GM19468 (cell line): ENCODE measurements around the gene P4HA3.

Experiments used
- ATAC-seq: cut with Tn5 transposase; IDR thresholded peaks from one replicate; pipeline ENCODE4 v1.9.1; 2021; ENCODE audit warnings: mild to moderate bottlenecking, moderate library complexity, moderate number of reproducible peaks; ENCODE audit not compliant: unreplicated experiment; ENCODE audit errors: extremely low read depth

The P4HA3 gene

DNA sequence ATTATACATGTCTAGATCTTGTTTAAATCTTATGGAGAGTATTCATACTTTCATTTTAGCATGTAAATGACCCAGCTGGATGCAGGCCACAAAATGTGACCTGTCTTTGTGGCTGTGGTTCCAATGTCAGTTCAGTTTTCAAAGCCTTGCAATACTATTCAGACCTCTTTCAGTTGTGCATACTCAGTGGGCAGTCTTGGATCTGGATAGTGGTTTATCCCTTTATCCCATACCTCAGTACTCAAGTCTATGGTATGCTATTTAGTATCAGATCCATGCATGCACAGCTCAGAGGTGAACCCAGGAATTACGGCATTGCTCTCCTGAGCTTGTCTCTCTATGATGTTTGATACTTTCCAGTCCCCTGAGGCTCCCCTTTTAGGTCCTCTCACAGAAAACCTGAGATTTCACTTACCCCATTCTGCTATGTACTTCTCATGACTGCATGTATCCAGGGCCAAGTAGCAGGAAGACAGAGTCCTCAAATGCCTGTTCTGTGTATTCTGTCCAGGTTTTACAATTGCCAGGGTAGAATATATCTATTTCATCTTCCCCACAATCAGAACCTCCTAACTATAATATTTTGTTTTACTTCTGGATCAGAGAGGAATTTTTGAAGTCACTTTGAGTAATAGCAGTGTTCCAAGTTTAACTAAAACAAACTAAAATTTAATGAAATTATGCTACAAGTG lies 6.9 kb upstream of the P4HA3 start:
- ATAC-seq = no peak

DNA sequence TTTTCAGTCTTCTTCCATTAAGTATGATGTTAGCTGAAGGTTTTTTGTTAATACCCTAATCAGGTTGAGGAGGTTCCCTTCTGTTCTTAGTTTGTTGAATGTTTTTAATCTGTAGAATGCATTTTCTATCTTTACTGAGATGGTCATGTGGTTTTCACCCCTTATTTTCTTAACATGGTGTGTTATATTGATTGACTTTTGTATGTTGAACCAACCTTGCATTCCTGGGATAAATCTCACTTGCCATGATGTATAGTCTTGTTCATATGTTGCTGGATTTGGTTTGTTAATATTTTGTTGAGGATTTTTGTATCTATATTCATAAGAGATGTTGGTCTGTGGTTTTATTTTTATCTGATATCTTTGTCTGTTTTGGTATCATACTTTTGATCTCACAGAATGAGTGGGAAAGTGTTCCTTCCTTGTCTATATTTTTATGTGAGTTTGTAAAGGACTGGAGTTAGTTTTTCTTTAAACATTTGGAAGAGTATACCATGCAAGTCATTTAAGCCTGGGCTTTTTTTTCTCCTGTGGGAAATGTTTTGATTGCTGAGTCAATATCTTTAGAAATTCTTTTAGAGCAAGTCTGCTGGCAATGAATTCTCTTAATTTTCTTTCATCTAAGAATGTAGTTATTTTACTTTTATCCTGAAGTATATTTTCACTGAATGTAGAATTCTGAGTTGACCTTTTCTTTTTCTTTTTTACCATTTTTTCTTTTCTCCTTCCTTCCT lies 5.5 kb upstream of the P4HA3 start:
- no peak for ATAC-seq

DNA sequence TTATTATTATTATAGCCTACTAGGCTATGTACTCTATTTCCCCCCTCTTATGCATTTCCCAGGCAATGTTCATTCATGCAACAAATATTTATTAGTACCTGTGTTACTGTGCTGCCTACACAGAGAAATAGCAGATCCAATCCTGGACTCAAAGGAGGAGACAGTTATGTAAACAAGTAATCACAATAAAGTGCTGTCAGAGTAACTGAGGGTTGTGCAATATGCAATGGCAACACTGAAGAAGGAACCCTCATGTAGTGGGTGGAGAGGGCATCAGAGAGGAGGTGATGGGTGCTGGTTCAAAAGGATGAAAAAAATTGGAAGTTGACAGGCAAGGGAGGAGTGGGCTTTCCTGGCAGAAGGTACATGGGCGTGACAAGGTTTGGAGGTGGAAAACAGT lies 886 bp upstream of the P4HA3 start:
- no peak for ATAC-seq

- ATAC-seq = no peak
Measured at GRCh38 chr11:74310857-74311256, 583 bp downstream of the P4HA3 start.

GRCh38 chr11:74307434-74307833 lies 4.0 kb downstream of the P4HA3 start:
- ATAC-seq = no peak

DNA sequence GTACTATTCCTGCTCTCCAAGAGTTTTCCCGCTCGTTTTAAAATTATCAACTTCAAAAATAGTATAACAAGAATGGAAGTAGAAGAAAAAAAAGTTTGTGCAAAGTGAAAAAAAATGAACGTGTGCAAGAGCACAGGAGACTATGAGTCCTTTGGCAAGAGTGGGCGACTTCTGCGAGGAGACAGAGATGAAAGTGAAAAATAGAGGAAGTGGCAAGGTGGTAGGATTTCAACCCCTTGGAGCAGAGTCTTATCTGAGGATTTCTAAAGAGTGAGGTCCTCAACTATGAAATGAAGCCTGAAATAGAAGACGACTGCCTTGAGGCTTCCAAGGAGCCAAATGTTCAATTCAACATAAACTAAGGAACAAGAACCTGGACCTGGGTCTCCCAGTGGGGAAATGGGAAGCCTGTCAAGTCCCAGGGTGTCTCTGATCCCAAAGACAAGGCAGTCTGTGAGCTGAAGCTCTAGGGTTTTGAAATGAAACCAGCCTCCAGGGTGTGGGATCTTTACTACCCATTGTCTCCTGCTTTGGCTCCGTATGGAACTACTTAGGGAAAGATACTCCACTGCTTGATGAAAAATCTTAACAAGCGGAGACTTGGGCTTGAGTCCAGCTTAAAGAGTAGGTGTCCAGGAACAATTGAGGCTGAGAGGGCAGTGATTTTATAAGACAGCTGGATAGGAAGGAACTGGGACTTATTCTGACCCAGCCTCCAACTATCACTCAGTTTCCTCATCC lies 4.8 kb downstream of the P4HA3 start:
- ATAC-seq = no peak

- no peak for ATAC-seq
Measured at GRCh38 chr11:74299015-74299414, 12.4 kb downstream of the P4HA3 start.

GRCh38 chr11:74297484-74297883 lies 14.0 kb downstream of the P4HA3 start:
- ATAC-seq = no peak

GRCh38 chr11:74288911-74289310 lies 22.5 kb downstream of the P4HA3 start:
- ATAC-seq = no peak

GRCh38 chr11:74288161-74288560 lies 23.3 kb downstream of the P4HA3 start:
- ATAC-seq = no peak

- no peak for ATAC-seq
Measured at GRCh38 chr11:74284466-74284865, 27.0 kb downstream of the P4HA3 start.

DNA sequence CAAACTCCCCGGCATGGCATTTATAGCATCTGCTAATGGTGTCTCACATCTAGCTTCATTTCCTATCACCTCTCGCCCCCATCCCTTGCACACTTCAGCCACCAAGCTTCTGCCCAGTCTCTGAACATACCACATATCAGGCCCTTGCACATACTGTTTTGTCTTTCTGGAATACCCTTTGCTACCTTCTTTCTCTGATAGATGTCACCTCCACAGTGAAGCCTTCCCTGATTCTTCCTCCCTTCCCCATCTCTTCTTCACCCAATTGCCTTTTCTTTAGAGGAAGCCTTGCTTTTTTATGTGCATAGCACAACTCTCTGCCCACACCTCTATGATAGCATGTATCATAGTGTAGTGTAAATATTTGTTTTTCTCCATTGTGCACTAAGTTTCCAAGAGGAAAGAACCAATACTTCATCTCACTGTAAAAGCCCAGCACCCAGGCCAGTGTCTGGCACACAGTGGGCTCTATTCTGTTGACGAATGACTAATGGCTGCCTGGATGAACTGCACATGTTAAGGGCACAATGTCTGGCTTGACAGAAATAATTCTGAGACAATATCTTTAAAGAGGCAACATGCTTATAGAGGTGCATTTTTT lies 27.8 kb downstream of the P4HA3 start:
- no peak for ATAC-seq

DNA sequence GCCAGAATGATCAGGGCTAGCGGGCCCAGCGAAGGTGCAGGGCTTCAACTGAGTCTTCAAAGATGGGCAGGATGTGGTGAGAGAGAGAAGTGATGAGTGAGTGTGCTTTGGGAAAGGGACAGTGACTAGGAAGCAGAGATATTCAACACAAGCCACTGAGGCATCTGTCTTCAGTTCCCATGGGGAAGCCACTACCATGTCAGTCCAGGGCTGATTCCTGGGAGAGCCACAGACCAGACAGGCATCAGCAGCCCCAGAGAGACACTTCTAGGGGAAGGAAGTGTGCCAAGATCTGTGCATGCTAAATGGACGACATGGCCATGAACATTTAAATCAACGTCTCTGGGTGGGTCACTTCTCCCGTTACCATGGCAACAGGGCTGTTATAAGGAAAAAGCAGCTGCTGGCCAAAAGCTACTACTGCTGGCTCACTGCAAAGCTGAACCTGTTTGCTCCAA lies 28.5 kb downstream of the P4HA3 start:
- no peak for ATAC-seq

DNA sequence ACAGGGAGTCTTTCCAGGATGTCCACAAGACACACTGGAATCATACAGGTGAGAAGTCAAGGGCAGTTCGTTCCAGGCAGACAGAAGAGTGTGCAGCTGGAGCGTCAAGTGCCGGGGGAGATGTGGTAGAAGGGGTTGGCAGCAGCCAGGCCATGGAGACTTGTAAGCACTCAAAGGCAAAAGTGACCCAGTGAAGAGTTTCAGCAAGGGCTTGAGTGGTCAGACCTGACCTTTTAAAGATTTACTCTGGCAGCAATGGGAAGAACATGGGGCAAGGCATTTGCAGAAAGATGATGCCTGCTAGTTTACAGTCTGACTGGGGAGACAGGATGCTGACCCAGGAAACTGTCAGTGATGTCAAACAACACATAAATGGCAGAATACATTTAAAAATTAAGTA lies 29.0 kb downstream of the P4HA3 start:
- ATAC-seq = no peak

DNA sequence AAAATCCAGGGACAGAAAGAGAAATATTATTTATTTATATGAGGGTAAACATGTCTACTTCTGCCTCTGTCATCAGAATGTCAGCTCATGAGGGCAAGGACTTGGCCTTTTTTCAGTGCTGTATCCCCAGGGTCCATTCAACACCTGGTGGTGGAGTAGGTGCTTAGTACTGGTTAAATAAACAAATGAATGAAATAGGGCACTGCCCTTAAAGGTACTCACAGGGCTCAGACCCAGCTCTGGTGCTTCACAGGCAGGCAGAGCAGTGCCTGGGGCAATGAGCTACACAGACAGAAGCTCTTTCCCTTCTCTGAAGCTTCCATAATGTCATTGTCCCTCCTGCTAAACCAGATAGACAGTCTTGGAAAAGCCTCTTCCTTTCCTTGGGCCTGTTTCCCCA lies 30.9 kb downstream of the P4HA3 start:
- ATAC-seq = no peak

DNA sequence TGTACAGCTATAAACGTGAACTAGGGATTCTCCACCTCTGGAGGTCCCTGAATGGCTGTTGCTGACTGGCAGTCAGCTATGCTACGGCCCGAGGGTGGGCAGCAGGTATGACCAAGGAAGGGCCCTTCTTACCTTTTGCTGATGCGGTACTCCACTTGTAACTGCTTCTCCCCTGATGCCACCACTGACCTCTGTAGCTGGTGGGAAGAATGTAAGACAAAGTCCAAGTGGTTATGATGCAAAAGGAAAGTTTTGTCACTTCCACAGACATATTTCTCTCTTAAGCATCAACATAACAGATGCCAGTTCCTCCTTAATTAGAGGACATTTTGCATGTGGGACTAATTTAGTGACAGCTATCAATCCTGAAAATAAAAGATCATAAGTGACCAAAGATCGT lies 32.2 kb downstream of the P4HA3 start:
- ATAC-seq = no peak

DNA sequence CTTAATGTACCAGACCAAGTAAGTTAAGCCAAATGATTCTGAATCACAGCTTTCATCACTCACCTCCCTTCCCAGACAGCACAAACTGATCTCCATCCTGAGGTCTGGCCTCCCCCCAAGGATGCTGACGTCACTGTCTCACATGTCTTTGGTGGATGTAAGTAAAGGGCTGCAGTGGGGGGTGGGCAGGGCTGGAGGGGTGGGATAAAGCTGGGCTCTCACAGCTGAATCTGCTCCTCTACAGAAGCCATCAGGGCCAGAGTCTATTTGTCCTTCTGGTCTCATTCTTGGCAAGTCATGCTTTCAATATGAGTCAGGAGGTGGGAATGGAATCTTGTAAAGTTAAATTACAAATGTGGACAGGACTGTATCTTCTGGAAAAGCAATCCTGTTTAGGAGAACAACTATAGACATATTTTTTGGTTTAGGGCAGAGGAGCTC lies 32.7 kb downstream of the P4HA3 start:
- ATAC-seq = no peak

DNA sequence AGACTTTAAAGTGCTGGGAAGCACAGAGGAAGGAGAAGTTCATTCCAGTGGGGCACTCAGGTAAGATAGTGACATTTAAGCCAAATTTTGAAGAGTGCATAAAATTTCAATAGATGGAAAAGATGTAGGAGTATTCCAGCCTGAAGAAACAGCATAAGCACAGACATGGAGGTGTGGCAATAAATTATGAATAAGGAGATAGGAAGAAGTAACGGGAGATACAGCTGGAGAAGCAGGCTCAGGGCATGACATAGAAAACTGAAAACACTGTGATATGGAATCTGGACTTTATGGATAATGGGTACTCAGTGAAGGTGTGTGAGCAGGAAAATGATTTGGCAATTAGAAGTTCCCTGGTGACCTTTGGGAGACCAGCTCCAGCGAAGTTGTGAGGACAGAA lies 33.3 kb downstream of the P4HA3 start:
- ATAC-seq = no peak

GRCh38 chr11:74276581-74276980 lies 34.9 kb downstream of the P4HA3 start:
- no peak for ATAC-seq

- ATAC-seq = no peak
Measured at GRCh38 chr11:74272276-74272675, 39.2 kb downstream of the P4HA3 start.
